M059J (cell line): ENCODE measurements around the gene PCDHGA10. TPM values are rescaled to one million over a fixed set of nuclear protein-coding genes. Genes with fewer than 3 reads are reported as not detected.
A peak's percentile ranks its signal among the peaks of the same experiment; 100 is the strongest.
"Not testable (repeated sequence)": the region's sequence is repeated elsewhere in the genome, so short reads cannot be mapped to it uniquely, and the experiment has no call there.

ENCODE experiments used
- DNase-seq: peaks from one replicate; pipeline ENCODE4 v3.0.0-alpha.2; 2012; ENCODE audit warnings: low read depth
- total RNA-seq: library from RNA; depleted of rRNA; stranded (reverse); fragments of >200 nt; shearing (Covaris generic); gene quantifications from 2 replicates; pipeline ENCODE4 v1.2.3, GENCODE V29; 2014; rRNA removed

The PCDHGA10 gene
- 0.71 and 0.89 TPM in 2 replicates for total RNA-seq

DNA sequence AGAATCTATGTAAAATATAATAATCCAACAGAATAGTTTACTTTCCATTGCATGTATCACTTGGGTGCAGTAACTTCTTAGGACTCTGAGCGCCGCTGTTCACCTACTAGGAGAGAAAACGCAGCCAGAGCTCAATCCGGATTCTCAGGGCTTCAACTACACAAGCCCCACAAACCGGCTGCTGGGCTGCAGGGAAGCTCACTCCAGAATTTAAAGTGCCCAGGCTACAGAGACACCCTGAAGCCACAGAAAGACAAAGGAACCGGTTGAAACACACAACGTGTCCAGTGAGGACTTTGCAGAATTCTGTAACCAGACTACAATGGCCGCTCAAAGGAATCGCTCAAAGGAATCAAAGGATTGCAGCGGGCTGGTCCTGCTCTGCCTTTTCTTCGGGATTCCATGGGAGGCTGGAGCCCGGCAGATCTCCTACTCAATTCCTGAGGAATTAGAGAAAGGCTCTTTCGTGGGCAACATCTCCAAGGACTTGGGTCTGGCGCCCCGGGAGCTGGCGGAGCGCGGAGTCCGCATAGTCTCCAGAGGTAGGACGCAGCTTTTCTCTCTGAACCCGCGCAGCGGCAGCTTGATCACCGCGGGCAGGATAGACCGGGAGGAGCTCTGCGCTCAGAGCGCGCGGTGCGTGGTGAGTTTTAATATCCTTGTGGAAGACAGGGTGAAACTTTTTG is at the start of gene PCDHGA10:
Gene PCDHGA10 (plus strand): TSS at position 134 of the 686 bp plus-strand sequence. CDS start 189 bp downstream, at position 323.
- DNase-seq = peak; percentile 36

DNA sequence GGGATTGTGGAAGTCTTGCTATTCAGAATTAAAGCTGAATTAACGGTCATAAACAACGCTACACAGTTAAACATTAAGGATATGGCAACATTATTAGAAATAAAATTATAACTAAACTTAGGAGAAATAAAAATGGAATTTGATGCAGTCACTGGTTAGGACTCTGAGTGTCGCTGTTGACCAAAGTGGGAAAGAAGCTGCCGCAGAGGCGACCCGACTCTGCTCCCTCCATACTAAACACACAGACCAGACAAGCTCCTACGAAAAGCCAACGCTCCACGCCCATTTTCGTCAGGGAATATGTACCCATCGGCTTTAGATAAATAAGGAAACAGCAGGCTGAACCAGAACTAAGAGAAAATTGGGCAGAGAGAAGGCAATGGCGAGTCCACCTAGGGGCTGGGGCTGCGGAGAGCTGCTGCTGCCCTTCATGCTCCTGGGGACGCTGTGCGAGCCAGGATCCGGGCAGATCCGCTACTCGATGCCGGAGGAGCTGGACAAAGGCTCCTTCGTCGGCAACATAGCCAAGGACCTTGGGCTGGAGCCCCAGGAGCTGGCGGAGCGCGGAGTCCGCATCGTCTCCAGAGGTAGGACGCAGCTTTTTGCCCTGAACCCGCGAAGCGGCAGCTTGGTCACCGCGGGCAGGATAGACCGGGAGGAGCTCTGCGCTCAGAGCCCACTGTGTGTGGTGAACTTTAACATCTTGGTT is 48.7 kb upstream of the PCDHGA10 start, which contains the start of gene PCDHGA5:
Gene PCDHGA5 (plus strand): TSS at position 211 of the 709 bp plus-strand sequence. CDS start 169 bp downstream, at position 380.
- DNase-seq = no peak

DNA sequence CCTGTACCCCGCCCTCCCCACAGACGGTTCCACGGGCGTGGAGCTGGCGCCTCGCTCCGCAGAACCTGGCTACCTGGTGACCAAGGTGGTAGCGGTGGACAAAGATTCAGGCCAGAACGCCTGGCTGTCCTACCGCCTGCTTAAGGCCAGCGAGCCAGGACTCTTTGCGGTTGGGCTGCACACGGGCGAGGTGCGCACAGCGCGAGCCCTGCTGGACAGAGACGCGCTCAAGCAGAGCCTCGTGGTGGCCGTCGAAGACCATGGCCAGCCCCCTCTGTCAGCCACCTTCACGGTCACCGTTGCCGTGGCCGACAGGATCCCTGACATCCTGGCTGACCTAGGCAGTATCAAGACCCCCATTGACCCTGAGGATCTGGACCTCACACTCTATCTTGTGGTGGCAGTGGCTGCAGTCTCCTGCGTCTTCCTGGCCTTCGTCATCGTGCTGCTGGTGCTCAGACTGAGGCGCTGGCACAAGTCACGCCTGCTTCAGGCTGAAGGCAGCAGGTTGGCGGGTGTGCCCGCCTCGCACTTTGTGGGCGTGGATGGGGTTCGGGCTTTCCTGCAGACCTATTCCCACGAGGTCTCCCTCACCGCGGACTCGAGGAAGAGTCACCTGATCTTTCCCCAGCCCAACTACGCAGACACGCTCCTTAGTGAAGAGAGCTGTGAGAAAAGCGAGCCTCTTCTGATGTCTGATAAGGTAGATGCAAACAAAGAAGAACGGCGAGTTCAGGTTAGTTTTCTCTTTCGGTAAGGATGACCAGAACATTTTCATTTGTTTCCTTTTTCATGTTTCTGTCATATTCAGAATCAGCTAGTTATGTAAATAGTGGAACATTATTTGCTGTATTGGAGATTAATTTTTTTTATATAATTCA is 46.5 kb upstream of the PCDHGA10 start:
- no peak for DNase-seq

DNA sequence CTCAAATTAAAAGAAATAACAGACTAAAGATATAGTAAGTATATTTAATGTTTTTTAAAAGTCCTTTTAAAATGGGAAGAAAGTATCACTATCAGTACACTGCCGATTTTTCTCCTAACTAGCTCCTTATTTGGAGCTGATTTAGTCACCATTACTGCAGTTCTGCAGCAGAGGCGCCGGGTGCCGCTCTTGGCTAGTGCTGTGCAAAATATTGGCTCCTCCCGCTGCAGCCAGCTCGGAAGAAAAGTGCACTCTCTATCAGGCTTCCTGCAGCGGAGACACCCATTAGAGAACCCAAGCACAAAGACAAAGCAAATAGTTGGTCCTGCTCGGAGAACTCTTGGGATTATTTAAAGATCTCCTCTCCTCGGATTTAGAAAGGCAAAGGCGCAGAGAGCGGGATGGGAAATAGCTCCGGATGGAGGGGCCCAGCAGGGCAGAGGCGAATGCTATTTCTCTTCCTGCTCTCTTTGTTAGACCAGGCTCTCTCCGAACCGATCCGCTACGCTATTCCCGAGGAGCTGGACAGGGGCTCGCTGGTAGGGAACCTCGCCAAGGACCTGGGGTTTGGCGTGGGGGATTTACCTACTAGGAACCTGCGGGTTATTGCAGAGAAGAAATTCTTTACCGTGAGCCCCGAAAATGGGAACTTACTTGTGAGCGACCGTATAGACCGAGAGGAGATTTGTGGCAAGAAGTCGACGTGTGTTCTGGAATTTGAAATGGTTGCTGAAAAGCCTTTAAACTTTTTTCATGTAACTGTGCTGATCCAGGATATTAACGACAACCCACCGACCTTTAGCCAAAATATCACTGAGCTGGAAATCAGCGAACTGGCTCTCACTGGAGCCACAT is 42.6 kb upstream of the PCDHGA10 start, which contains the start of gene PCDHGB3:
Gene PCDHGB3 (plus strand): TSS at position 249 of the 855 bp plus-strand sequence. CDS start 153 bp downstream, at position 402.
- DNase-seq = no peak

DNA sequence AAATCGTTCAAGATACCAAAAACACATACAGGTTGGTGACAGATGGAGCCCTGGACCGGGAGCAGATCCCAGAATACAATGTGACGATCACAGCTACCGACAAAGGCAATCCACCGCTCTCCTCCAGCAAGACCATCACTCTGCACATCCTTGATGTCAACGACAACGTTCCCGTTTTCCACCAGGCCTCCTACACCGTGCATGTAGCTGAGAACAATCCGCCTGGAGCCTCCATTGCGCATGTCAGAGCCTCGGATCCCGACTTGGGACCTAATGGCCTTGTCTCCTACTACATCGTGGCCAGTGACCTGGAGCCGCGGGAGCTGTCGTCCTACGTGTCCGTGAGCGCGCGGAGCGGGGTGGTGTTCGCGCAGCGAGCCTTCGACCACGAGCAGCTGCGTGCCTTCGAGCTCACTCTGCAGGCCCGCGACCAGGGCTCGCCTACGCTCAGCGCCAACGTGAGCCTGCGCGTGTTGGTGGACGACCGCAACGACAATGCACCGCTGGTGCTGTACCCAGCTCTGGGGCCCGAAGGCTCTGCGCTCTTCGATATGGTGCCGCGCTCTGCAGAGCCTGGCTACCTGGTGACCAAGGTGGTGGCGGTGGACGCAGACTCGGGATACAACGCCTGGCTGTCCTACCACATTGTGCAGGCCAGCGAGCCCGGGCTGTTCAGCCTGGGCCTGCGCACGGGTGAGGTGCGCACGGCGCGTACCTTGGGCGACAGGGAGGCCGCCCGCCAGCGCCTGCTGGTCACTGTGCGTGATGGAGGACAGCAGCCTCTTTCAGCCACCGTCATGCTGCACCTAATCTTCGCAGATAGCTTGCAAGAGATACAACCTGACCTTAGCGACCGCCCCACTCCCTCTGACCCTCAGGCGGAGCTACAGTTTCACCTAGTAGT is 41.0 kb upstream of the PCDHGA10 start:
- no peak for DNase-seq

DNA sequence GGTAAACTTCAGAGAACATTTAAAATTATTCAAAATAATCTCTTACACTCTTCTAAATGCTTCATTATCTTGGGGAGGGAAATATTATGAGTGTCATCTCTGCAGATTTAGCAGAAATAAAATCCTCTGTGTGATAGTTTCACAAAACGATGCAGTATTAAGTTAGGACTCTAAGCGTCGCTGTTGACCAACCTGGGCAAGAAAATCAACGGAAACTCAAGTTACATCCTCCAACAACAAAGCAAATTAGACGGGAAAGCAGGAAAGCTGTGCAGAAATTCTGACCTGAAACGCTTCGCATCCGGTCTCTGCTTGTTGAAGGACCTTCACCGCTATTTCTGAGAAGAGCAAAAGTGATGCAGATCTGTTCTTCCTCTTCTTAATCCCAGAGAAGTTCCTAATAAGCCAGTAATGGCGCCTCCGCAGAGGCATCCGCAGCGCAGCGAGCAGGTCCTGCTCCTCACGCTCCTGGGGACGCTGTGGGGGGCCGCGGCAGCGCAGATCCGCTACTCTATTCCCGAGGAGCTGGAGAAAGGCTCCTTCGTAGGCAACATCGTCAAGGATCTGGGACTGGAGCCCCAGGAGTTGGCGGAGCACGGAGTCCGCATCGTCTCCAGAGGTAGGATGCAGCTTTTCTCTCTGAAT is 39.0 kb upstream of the PCDHGA10 start, which contains the start of gene PCDHGA6:
Gene PCDHGA6 (plus strand): TSS at position 219 of the 645 bp plus-strand sequence. CDS start 193 bp downstream, at position 412.
- no peak for DNase-seq

DNA sequence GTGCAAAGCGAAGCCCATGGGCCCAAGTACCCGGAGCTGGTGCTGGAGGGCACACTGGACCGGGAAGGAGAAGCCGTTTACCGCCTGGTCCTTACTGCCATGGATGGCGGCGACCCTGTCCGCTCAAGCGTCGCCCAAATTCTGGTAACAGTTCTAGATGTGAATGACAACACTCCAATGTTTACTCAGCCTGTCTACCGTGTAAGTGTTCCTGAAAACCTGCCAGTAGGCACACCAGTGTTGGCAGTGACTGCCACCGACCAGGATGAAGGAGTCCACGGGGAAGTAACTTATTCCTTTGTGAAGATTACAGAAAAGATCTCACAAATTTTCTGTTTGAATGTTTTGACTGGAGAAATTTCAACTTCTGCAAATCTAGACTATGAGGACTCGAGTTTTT is 38.2 kb upstream of the PCDHGA10 start:
- DNase-seq = no peak

DNA sequence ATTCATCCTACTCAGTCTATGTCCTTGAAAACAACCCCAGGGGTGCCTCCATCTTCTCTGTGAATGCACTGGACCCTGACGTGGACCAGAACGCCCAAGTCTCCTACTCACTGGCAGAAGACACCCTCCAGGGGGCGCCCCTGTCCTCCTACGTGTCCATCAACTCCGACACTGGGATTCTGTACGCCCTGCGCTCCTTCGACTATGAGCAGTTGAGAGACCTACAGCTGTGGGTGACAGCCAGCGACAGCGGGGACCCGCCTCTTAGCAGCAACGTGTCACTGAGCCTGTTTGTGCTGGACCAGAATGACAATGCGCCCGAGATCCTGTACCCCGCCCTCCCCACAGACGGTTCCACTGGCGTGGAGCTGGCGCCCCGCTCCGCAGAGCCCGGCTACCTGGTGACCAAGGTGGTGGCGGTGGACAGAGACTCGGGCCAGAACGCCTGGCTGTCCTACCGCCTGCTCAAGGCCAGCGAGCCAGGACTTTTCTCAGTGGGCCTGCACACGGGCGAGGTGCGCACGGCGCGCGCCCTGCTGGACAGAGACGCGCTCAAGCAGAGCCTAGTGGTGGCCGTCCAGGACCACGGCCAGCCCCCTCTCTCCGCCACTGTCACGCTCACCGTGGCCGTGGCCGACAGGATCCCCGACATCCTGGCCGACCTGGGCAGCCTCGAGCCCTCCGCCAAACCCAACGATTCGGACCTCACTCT is 37.2 kb upstream of the PCDHGA10 start:
- DNase-seq = not testable (repeated sequence)

DNA sequence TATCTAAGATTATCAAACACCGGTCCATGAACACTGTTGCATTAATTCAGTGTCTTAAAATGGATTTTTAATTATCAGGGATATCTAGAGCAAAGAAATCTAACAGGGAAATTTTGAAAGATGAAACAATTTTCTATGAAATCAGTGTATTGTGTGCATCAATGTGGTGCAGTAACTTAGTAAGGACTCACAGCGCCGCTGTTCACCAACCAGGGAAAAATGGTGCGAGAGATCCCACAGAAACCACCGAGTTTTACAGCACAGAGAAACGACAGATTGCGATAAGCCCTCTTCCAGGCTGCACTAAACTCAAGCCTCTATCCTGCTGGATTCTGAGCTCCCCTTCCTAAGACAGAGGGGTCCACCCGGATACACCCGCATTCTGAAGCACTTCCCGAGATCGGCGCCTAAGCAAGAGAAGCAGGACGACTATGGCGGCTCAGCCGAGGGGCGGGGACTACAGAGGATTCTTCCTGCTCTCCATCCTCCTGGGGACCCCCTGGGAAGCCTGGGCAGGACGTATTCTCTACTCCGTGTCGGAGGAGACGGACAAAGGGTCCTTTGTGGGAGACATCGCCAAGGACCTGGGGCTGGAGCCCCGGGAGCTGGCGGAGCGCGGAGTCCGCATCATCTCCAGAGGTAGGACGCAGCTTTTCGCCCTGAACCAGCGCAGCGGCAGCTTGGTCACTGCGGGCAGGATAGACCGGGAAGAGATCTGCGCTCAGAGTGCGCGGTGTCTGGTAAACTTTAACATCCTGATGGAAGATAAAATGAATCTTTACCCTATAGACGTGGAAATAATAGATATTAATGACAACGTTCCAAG is 30.1 kb upstream of the PCDHGA10 start, which contains the start of gene PCDHGA7:
Gene PCDHGA7 (plus strand): TSS at position 274 of the 826 bp plus-strand sequence. CDS start 158 bp downstream, at position 432.
- DNase-seq = no peak

DNA sequence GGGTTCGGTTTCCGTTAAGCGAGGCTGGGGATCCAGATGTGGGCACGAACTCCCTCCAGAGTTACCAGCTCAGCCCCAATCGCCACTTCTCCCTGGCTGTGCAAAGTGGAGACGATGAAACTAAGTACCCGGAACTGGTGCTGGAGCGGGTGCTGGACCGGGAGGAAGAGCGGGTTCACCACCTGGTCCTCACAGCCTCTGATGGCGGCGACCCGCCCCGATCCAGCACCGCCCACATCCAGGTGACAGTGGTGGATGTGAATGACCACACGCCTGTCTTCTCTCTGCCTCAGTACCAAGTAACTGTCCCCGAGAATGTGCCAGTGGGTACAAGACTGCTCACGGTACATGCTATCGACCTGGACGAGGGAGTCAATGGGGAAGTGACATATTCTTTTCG is 29.4 kb upstream of the PCDHGA10 start:
- no peak for DNase-seq

DNA sequence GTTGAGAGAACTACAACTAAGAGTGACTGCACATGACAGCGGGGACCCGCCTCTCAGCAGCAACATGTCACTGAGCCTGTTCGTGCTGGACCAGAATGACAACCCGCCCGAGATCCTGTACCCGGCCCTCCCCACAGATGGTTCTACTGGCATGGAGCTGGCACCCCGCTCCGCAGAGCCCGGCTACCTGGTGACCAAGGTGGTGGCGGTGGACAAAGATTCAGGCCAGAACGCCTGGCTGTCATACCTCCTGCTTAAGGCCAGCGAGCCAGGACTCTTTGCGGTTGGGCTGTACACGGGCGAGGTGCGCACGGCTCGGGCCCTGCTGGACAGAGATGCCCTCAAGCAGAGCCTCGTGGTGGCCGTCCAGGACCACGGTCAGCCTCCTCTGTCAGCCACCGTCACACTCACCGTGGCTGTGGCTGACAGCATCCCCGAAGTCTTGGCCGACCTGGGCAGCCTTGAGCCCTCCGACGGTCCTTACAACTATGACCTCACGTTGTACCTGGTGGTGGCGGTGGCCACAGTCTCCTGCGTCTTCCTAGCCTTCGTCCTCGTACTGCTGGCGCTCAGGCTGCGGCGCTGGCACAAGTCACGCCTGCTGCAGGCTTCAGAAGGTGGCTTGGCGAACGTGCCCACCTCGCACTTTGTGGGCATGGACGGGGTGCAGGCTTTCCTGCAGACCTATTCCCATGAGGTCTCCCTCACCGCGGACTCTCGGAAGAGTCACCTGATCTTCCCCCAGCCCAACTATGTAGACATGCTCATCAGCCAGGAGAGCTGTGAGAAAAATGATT is 28.1 kb upstream of the PCDHGA10 start:
- no peak for DNase-seq

DNA sequence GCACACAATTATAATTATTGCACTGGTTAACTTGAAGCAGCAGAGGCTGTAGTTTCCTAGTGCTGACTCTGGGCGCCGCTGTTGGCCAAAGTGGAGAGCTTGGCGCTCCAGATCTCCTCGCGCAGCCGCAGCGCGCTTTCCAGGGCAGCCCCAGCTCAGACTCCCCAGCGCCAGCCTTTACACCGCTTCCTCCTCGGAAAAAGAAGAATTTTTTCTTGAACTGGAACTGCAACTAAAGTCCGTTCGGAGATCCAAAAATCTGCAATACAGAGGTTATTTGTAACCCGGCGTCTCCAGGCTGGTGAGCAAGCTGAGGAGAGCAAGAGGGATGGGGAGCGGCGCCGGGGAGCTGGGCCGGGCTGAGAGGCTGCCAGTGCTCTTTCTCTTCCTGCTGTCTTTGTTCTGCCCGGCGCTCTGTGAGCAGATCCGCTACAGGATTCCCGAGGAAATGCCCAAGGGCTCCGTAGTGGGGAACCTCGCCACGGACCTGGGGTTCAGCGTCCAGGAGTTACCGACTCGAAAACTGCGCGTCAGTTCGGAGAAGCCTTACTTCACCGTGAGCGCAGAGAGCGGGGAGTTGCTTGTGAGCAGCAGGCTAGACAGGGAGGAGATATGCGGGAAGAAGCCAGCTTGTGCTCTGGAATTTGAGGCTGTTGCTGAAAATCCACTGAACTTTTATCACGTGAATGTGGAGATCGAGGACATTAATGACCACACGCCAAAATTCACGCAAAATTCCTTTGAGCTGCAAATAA is 25.1 kb upstream of the PCDHGA10 start, which contains the start of gene PCDHGB4:
Gene PCDHGB4 (plus strand): TSS at position 142 of the 755 bp plus-strand sequence. CDS start 187 bp downstream, at position 329.
- DNase-seq = not testable (repeated sequence)

DNA sequence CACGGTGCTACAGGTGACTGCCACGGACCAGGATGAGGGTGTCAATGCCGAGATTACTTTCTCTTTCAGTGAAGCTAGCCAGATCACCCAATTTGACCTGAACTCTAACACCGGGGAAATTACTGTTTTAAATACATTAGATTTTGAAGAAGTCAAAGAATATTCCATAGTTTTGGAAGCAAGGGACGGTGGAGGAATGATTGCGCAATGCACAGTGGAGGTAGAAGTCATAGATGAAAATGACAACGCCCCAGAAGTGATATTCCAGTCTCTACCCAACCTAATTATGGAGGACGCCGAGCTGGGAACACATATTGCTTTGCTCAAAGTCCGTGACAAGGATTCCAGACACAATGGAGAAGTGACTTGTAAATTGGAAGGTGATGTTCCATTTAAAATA is 24.1 kb upstream of the PCDHGA10 start:
- no peak for DNase-seq

DNA sequence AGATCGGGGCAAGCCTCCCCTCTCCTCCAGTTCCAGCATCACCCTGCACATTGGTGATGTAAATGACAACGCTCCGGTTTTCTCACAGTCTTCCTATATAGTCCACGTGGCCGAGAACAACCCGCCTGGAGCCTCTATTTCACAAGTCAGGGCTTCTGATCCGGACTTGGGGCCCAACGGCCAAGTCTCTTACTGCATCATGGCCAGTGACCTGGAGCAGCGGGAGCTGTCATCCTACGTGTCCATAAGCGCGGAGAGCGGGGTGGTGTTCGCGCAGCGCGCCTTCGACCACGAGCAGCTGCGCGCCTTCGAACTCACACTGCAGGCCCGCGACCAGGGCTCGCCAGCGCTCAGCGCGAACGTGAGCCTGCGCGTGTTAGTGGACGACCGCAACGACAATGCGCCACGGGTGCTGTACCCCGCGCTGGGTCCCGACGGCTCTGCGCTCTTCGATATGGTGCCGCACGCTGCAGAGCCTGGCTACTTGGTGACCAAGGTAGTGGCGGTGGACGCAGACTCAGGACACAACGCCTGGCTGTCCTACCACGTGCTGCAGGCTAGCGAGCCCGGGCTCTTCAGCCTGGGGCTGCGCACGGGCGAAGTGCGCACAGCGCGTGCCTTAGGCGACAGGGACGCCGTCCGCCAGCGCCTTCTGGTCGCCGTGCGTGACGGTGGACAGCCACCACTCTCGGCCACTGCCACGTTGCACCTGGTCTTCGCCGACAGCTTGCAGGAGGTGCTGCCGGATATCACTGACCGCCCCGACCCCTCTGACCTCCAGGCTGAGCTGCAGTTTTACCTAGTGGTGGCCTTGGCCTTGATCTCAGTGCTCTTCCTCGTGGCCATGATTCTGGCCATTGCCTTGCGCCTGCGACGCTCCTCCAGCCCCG is 23.4 kb upstream of the PCDHGA10 start:
- no peak for DNase-seq
